GM19193 (cell line): Measurements from ENCODE around the gene RPS4Y1.

Source experiments
- POLR2A ChIP-seq: IDR thresholded peaks from 4 replicates; pipeline ENCODE4 v1.6.1; 2011; ENCODE audit not compliant: insufficient read depth, insufficient read length; ENCODE audit errors: extremely low read depth

The RPS4Y1 gene

GRCh38 chrY:2866581-2866980, 25.2 kb downstream of the RPS4Y1 start:
- TF ChIP-seq POLR2A, result no peak

GRCh38 chrY:2867469-2867868, 26.1 kb downstream of the RPS4Y1 start:
- TF ChIP-seq POLR2A, result no peak

- TF ChIP-seq POLR2A, result no peak
Observed at GRCh38 chrY:2868035-2868607, 26.7 kb downstream of the RPS4Y1 start.

GRCh38 chrY:2874211-2874610, 32.8 kb downstream of the RPS4Y1 start:
- TF ChIP-seq POLR2A, result no peak

- TF ChIP-seq POLR2A, result no peak
Observed at GRCh38 chrY:2883561-2883960, 42.2 kb downstream of the RPS4Y1 start.

GRCh38 chrY:2885880-2886279, 44.5 kb downstream of the RPS4Y1 start:
- TF ChIP-seq POLR2A, result no peak

- no peak for TF ChIP-seq POLR2A
Observed at GRCh38 chrY:2887386-2887785, 46.0 kb downstream of the RPS4Y1 start.

GRCh38 chrY:2887955-2888354, 46.6 kb downstream of the RPS4Y1 start:
- TF ChIP-seq POLR2A, result no peak

GRCh38 chrY:2893471-2893870, 52.1 kb downstream of the RPS4Y1 start:
- TF ChIP-seq POLR2A, result no peak

- TF ChIP-seq POLR2A, result no peak
Observed at GRCh38 chrY:2896050-2896449, 54.6 kb downstream of the RPS4Y1 start.

GRCh38 chrY:2907356-2907755, 66.0 kb downstream of the RPS4Y1 start:
- no peak for TF ChIP-seq POLR2A

GRCh38 chrY:2913066-2913815, 71.8 kb downstream of the RPS4Y1 start:
- no peak for TF ChIP-seq POLR2A
